Myometrial cell (primary cell): ENCODE data around the gene XK. TPM values are rescaled to one million over a fixed set of nuclear protein-coding genes. Genes with fewer than 3 reads are reported as not detected.

Experiments used
- total RNA-seq: library from RNA; depleted of rRNA; stranded (reverse); fragments of >200 nt; gene quantifications from 2 replicates; pipeline ENCODE4 v1.2.3, GENCODE V29; 2015

The XK gene
- total RNA-seq, result under 0.01 TPM in 2 replicates

DNA sequence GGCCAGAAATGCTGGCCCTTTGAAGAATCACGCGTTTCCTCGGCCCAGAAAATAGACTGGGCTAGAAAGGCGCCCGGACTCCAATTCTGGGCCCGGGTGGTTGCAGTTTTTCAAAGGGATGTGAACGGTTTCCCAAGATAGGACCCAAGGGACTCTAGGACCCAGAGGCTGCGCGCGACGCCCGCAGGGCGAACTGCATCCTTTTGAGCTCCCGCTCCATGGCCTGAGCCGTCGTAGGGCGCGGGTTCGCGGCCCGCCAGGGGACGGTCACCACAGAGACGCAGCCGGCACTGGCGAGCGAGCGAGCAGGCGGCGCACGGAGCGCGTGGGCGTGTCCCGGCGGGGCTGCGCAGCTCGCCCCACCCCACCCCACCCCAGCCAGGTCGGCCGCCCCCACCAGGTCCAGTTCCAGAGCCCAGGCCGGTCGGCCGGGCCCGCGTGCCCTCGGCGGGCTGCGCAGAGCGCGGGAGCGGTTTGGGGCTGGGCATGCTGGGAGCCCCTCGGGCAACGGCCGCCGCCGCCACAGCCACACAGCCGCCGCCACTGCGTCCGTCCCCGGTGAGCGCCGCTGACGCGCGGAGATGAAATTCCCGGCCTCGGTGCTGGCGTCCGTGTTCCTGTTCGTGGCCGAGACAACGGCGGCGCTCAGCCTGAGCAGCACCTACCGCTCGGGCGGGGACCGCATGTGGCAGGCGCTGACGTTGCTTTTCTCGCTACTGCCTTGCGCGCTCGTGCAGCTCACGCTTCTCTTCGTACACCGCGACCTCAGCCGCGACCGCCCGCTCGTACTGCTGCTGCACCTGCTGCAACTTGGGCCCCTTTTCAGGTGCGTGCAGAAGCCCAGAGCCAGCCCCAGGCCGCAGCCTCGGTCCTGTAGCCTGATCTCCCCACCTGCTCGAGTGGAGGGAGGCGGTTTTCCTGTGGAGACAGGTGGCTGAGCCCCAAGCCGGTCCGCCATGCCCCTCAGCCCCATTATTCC, at the start of gene XK:
Gene XK (plus strand): TSS at position 411 of the 979 bp plus-strand sequence. CDS start 171 bp downstream, at position 582.

GRCh38 chrX:37779857-37780256, 94.3 kb downstream of the XK start, which contains the start of gene CYBB:
Gene CYBB, plus strand, starts transcription at chrX:37780059. Its CDS starts 19 bp downstream, at chrX:37780078.

Other genes starting within 250 kb of the XK start
- not detected in 2 replicates for gene LANCL3, start 114.1 kb upstream of the XK start, total RNA-seq
- gene CYBB, start 94.3 kb downstream of the XK start, total RNA-seq, result not detected in 2 replicates
- gene DYNLT3, start 161.8 kb downstream of the XK start, total RNA-seq, result 33.7 and 51.9 TPM in 2 replicates